HL-60 (cell line): ENCODE measurements around the gene RBM39.
A peak's percentile ranks its signal among the peaks of the same experiment; 100 is the strongest.

Experiments
- DNase-seq, 2 experiments: peaks; one replicate each; pipeline ENCODE4 v3.0.0-alpha.2; 2010 to 2020; ENCODE audit warnings: low read depth in 1 of 2, low spot score in 1 of 2
- H3K27ac ChIP-seq: fragments of 250-450 bp; sonication (Bioruptor Pico); replicated peaks from 2 replicates; pipeline ENCODE4 v1.5.1; 2020; ENCODE audit warnings: mild to moderate bottlenecking, moderate library complexity
- H3K27me3 ChIP-seq: fragments of 250-450 bp; sonication (Bioruptor Pico); 2 replicates; pipeline ENCODE4 v1.5.1; 2021; ENCODE audit warnings: mild to moderate bottlenecking, moderate library complexity; ENCODE audit not compliant: insufficient read depth, poor library complexity, severe bottlenecking
- H3K4me3 ChIP-seq: replicated peaks from 2 replicates; pipeline ENCODE4 v1.5.1; 2011; ENCODE audit warnings: mild to moderate bottlenecking, control low read depth, low read length; ENCODE audit not compliant: insufficient read depth
- CTCF ChIP-seq: IDR thresholded peaks from one replicate; pipeline ENCODE4 v1.5.1; 2011; ENCODE audit warnings: low read length, control low read depth, inconsistent platforms; ENCODE audit not compliant: insufficient read depth
- GABPA ChIP-seq: IDR thresholded peaks from 2 replicates; pipeline ENCODE4 v1.6.1; 2012; ENCODE audit warnings: low read depth
- POLR2AphosphoS5 ChIP-seq: IDR thresholded peaks from 2 replicates; pipeline ENCODE4 v1.6.1; 2012; ENCODE audit warnings: low read depth
- REST ChIP-seq: IDR thresholded peaks from 2 replicates; pipeline ENCODE4 v1.6.1; 2012; ENCODE audit warnings: low read depth; ENCODE audit not compliant: insufficient replicate concordance
- SPI1 ChIP-seq: IDR thresholded peaks from 2 replicates; pipeline ENCODE4 v1.6.1; 2012; ENCODE audit warnings: low read depth, mild to moderate bottlenecking, borderline replicate concordance

The RBM39 gene

GRCh38 chr20:35773154-35773751 lies 31.2 kb upstream of the RBM39 start:
- TF ChIP-seq SPI1 (peak; percentile 78), POLR2AphosphoS5 (0 out of 2 replicates have a peak, but pooled peaks have one; percentile 18), REST (no peak), GABPA (peak; percentile 49), CTCF (no peak)
- Histone ChIP-seq H3K4me3 (peak overlapping the region; percentile 78), H3K27me3 (no peaks in the 10 kb centered on the region), H3K27ac (peak overlapping the region; percentile 65)
- DNase-seq = peak; percentile 26 to 77

GRCh38 chr20:35772563-35773058 lies 30.6 kb upstream of the RBM39 start:
- H3K27ac ChIP-seq = peak overlapping the region; percentile 65
- H3K27me3 ChIP-seq = no peaks in the 10 kb centered on the region
- H3K4me3 ChIP-seq = peak overlapping the region; percentile 78
- TF ChIP-seq POLR2AphosphoS5 (no peak), REST (no peak), CTCF (no peak), SPI1 (no peak), GABPA (no peak)
- no peak for DNase-seq

GRCh38 chr20:35771689-35772562 lies 29.9 kb upstream of the RBM39 start, which contains the start of gene PHF20:
Gene PHF20, plus strand, starts transcription at chr20:35772015. Its CDS starts 29,508 bp downstream, at chr20:35801523.
- Histone ChIP-seq H3K27ac (peak within 1 kb of the TSS; percentile 65), H3K27me3 (no peaks in the 10 kb centered on the region), H3K4me3 (peak within 1 kb of the TSS; percentile 78)
- peak; percentile 98 for DNase-seq
- peak; percentile 41; the same call in 1 of the 2 replicates for TF ChIP-seq POLR2AphosphoS5
- no peak for TF ChIP-seq SPI1

- Histone ChIP-seq H3K4me3 (no peak overlapping the region), H3K27ac (peak overlapping the region; percentile 48), H3K27me3 (no peaks in the 10 kb centered on the region)
- DNase-seq = no peak
- no peak for TF ChIP-seq GABPA
- no peak for TF ChIP-seq REST
- no peak for TF ChIP-seq CTCF
- no peak for TF ChIP-seq SPI1
- TF ChIP-seq POLR2AphosphoS5 = no peak
Observed at GRCh38 chr20:35771367-35771688, 29.3 kb upstream of the RBM39 start.
